ENCODE results near the gene BNIP3.

BNIP3 gene

GRCh38 chr10:132007681-132008080, 26.0 kb upstream of the BNIP3 start:
- TF ChIP-seq Cebpa-rat (IDR thresholded peaks at IDR 0.05) = no peak
- no peaks in the 10 kb centered on the region for H4K20me1 ChIP-seq
- H3K9me3 ChIP-seq (replicated peaks in 1 of 11) = peaks cover 6 to 14% (median 8%) of the 10 kb centered on the region in 11 experiments; a peak in 16 of 22 replicates
- H3K27ac ChIP-seq = no peak overlapping the region
- peaks cover 0 to 5% (median 0%) of the 10 kb centered on the region in 10 experiments; a peak in 1 of 20 replicates for H3K4me1 ChIP-seq
- no peaks in the 10 kb centered on the region for H3K27me3 ChIP-seq
- no peak overlapping the region for H3K9ac ChIP-seq
- no peak overlapping the region for H3K4me3 ChIP-seq
- no peak overlapping the region for H3K4me2 ChIP-seq
- no peaks in the 10 kb centered on the region; a peak in 1 of 22 replicates for H3K36me3 ChIP-seq

- H3K9me3 ChIP-seq (replicated peaks in 1 of 11) = peaks cover 6 to 14% (median 8%) of the 10 kb centered on the region in 11 experiments; a peak in 16 of 22 replicates
- H3K9ac ChIP-seq = no peak overlapping the region
- H3K27me3 ChIP-seq = no peaks in the 10 kb centered on the region
- H3K4me2 ChIP-seq = no peak overlapping the region
- H3K4me1 ChIP-seq = peaks cover 0 to 5% (median 0%) of the 10 kb centered on the region in 10 experiments; a peak in 1 of 20 replicates
- H3K27ac ChIP-seq = no peak overlapping the region
- H3K4me3 ChIP-seq = no peak overlapping the region
- no peak for TF ChIP-seq Cebpa-rat (IDR thresholded peaks at IDR 0.05)
- no peaks in the 10 kb centered on the region; a peak in 1 of 22 replicates for H3K36me3 ChIP-seq
- H4K20me1 ChIP-seq = no peaks in the 10 kb centered on the region
These were observed 25.2 kb upstream of the BNIP3 start for GRCh38 chr10:132006966-132007365.

- Histone ChIP-seq H3K36me3 (no peaks in the 10 kb centered on the region; a peak in 1 of 22 replicates), H3K27me3 (no peaks in the 10 kb centered on the region)
These were observed 23.4 kb upstream of the BNIP3 start for GRCh38 chr10:132005147-132005546.

GRCh38 chr10:132004052-132004451, 22.3 kb upstream of the BNIP3 start:
- no peak overlapping the region for H3K9ac ChIP-seq

More at GRCh38 chr10:132005147-132005546, 23.4 kb upstream of the BNIP3 start:
- Histone ChIP-seq H3K9ac (no peak overlapping the region), H3K4me3 (no peak overlapping the region), H4K20me1 (no peaks in the 10 kb centered on the region), H3K9me3 (replicated peaks in 1 of 11) (peaks cover 6 to 14% (median 8%) of the 10 kb centered on the region in 11 experiments; a peak in 16 of 22 replicates), H3K4me2 (no peak overlapping the region), H3K27ac (no peak overlapping the region), H3K4me1 (peaks cover 0 to 5% (median 0%) of the 10 kb centered on the region in 10 experiments; a peak in 1 of 20 replicates)
- no peak for TF ChIP-seq Cebpa-rat (IDR thresholded peaks at IDR 0.05)

GRCh38 chr10:132003282-132003924, 21.7 kb upstream of the BNIP3 start:
- no peaks in the 10 kb centered on the region; a peak in 1 of 22 replicates for H3K36me3 ChIP-seq
- no peaks in the 10 kb centered on the region for H3K27me3 ChIP-seq
- H3K4me2 ChIP-seq = peak overlapping the region in 1 of 11 experiments; percentile 3; a peak in 1 of 22 replicates
- H3K4me3 ChIP-seq = no peak overlapping the region
- no peak for TF ChIP-seq Cebpa-rat (IDR thresholded peaks at IDR 0.05)
- no peak overlapping the region for H3K9ac ChIP-seq
- peaks cover 0 to 5% (median 0%) of the 10 kb centered on the region in 10 experiments; a peak in 4 of 20 replicates for H3K4me1 ChIP-seq
- no peak overlapping the region for H3K27ac ChIP-seq
- H4K20me1 ChIP-seq = no peaks in the 10 kb centered on the region; a peak in 1 of 22 replicates
- peaks cover 6 to 14% (median 8%) of the 10 kb centered on the region in 11 experiments; a peak in 16 of 22 replicates for H3K9me3 ChIP-seq (replicated peaks in 1 of 11)

More at GRCh38 chr10:132004052-132004451, 22.3 kb upstream of the BNIP3 start:
- Histone ChIP-seq H3K27me3 (no peaks in the 10 kb centered on the region), H4K20me1 (no peaks in the 10 kb centered on the region; a peak in 1 of 22 replicates), H3K4me3 (no peak overlapping the region), H3K4me1 (peaks cover 0 to 5% (median 0%) of the 10 kb centered on the region in 10 experiments; a peak in 1 of 20 replicates), H3K27ac (no peak overlapping the region), H3K4me2 (no peak overlapping the region), H3K36me3 (no peaks in the 10 kb centered on the region; a peak in 1 of 22 replicates), H3K9me3 (replicated peaks in 1 of 11) (peaks cover 6 to 14% (median 8%) of the 10 kb centered on the region in 11 experiments; a peak in 16 of 22 replicates)
- no peak for TF ChIP-seq Cebpa-rat (IDR thresholded peaks at IDR 0.05)

GRCh38 chr10:132002004-132002403, 20.3 kb upstream of the BNIP3 start:
- Histone ChIP-seq H3K9ac (no peak overlapping the region), H3K9me3 (replicated peaks in 1 of 11) (peaks cover 6 to 14% (median 8%) of the 10 kb centered on the region in 11 experiments; a peak in 16 of 22 replicates), H3K4me1 (peaks cover 0 to 19% (median 11%) of the 10 kb centered on the region in 10 experiments; a peak in 14 of 20 replicates), H4K20me1 (no peaks in the 10 kb centered on the region; a peak in 1 of 22 replicates), H3K4me3 (no peak overlapping the region), H3K27me3 (no peaks in the 10 kb centered on the region), H3K4me2 (no peak overlapping the region), H3K27ac (no peak overlapping the region), H3K36me3 (no peaks in the 10 kb centered on the region; a peak in 1 of 22 replicates)
- TF ChIP-seq Cebpa-rat (IDR thresholded peaks at IDR 0.05) = no peak

- Histone ChIP-seq H3K4me3 (no peak overlapping the region), H3K9ac (no peak overlapping the region), H3K4me2 (no peak overlapping the region), H3K36me3 (no peaks in the 10 kb centered on the region; a peak in 1 of 22 replicates), H3K27me3 (0 out of 22 replicates have a peak, but pooled peaks cover 0 to under 1% (median 0%) of the 10 kb centered on the region in 11 experiments), H3K4me1 (peaks cover 0 to 21% (median 15%) of the 10 kb centered on the region in 10 experiments; a peak in 14 of 20 replicates), H4K20me1 (no peaks in the 10 kb centered on the region; a peak in 1 of 22 replicates), H3K27ac (no peak overlapping the region), H3K9me3 (replicated peaks in 1 of 11) (peaks cover 6 to 14% (median 8%) of the 10 kb centered on the region in 11 experiments; a peak in 16 of 22 replicates)
- no peak for TF ChIP-seq Cebpa-rat (IDR thresholded peaks at IDR 0.05)
These were observed 19.7 kb upstream of the BNIP3 start for GRCh38 chr10:132001238-132001972.

GRCh38 chr10:131998845-131999681, 17.3 kb upstream of the BNIP3 start:
- no peak overlapping the region for H3K4me2 ChIP-seq
- peaks cover 0 to 21% (median 15%) of the 10 kb centered on the region in 10 experiments; a peak in 14 of 20 replicates for H3K4me1 ChIP-seq
- no peak for TF ChIP-seq Cebpa-rat (IDR thresholded peaks at IDR 0.05)
- no peaks in the 10 kb centered on the region; a peak in 1 of 22 replicates for H4K20me1 ChIP-seq
- 0 out of 22 replicates have a peak, but pooled peaks cover 0 to 3% (median 0%) of the 10 kb centered on the region in 11 experiments for H3K27me3 ChIP-seq
- H3K4me3 ChIP-seq = no peak overlapping the region
- H3K36me3 ChIP-seq = no peaks in the 10 kb centered on the region
- H3K27ac ChIP-seq = no peak overlapping the region
- no peaks in the 10 kb centered on the region for H3K9me3 ChIP-seq (replicated peaks in 1 of 11)
- no peak overlapping the region for H3K9ac ChIP-seq
